NCI-H128 (cell line): Measurements from ENCODE around the gene CEP63.
A peak's percentile ranks its signal among the peaks of the same experiment; 100 is the strongest.
"Not testable (repeated sequence)": the region's sequence is repeated elsewhere in the genome, so short reads cannot be mapped to it uniquely, and the experiment has no call there.

Source experiments
- DNase-seq: peaks from one replicate; lab custom pipeline; 2025; ENCODE audit not compliant: unreplicated experiment; lab: John Stamatoyannopoulos, UW

CEP63 gene

GRCh38 chr3:134567605-134568004 lies 81.7 kb downstream of the CEP63 start:
- no peak for DNase-seq

GRCh38 chr3:134568790-134569189 lies 82.9 kb downstream of the CEP63 start:
- DNase-seq, result no peak

- DNase-seq, result not testable (repeated sequence)
These were observed 84.0 kb downstream of the CEP63 start for GRCh38 chr3:134569899-134570298.

GRCh38 chr3:134576426-134576825 lies 90.6 kb downstream of the CEP63 start:
- DNase-seq, result no peak

- DNase-seq, result no peak
These were observed 91.0 kb downstream of the CEP63 start for GRCh38 chr3:134576831-134577230.

GRCh38 chr3:134579141-134579665 lies 93.3 kb downstream of the CEP63 start:
- no peak for DNase-seq

- no peak for DNase-seq
These were observed 104.9 kb downstream of the CEP63 start for GRCh38 chr3:134590766-134591165.

GRCh38 chr3:134592806-134593205 lies 106.9 kb downstream of the CEP63 start:
- no peak for DNase-seq

- DNase-seq, result no peak
These were observed 108.5 kb downstream of the CEP63 start for GRCh38 chr3:134594331-134594741.

GRCh38 chr3:134594986-134595385 lies 109.1 kb downstream of the CEP63 start:
- DNase-seq, result not testable (repeated sequence)

GRCh38 chr3:134597390-134597970 lies 111.6 kb downstream of the CEP63 start:
- DNase-seq, result no peak

GRCh38 chr3:134598763-134599545 lies 113.1 kb downstream of the CEP63 start:
- no peak for DNase-seq

- no peak for DNase-seq
These were observed 114.3 kb downstream of the CEP63 start for GRCh38 chr3:134600206-134600605.

GRCh38 chr3:134600685-134601463 lies 115.0 kb downstream of the CEP63 start:
- DNase-seq, result peak; percentile 70

- DNase-seq, result no peak
These were observed 115.9 kb downstream of the CEP63 start for GRCh38 chr3:134601539-134602439.

- no peak for DNase-seq
These were observed 116.6 kb downstream of the CEP63 start for GRCh38 chr3:134602440-134602814.

- DNase-seq, result no peak
These were observed 117.6 kb downstream of the CEP63 start for GRCh38 chr3:134603480-134603879.

GRCh38 chr3:134603956-134604355 lies 118.1 kb downstream of the CEP63 start:
- no peak for DNase-seq

GRCh38 chr3:134605556-134605955 lies 119.7 kb downstream of the CEP63 start:
- DNase-seq, result no peak
